MM.1S (cell line): ENCODE measurements around the gene SNX1.

Experiments
- EZH2phosphoT487 ChIP-seq: fragments of 300-600 bp; sonication (generic); IDR thresholded peaks from 2 replicates; pipeline ENCODE4 v1.6.1; 2018; ENCODE audit warnings: antibody characterized with exemption, low read length
- TF ChIP-seq, protein P1 (sequence below): fragments of 300-600 bp; sonication (generic); IDR thresholded peaks from 2 replicates; pipeline ENCODE4 v1.5.1; 2016; ENCODE audit warnings: antibody characterized with exemption, low read length, mixed read lengths

GRCh38 chr15:64100958-64101357, 5.2 kb downstream of the SNX1 start:
- TF ChIP-seq, protein P1, sequence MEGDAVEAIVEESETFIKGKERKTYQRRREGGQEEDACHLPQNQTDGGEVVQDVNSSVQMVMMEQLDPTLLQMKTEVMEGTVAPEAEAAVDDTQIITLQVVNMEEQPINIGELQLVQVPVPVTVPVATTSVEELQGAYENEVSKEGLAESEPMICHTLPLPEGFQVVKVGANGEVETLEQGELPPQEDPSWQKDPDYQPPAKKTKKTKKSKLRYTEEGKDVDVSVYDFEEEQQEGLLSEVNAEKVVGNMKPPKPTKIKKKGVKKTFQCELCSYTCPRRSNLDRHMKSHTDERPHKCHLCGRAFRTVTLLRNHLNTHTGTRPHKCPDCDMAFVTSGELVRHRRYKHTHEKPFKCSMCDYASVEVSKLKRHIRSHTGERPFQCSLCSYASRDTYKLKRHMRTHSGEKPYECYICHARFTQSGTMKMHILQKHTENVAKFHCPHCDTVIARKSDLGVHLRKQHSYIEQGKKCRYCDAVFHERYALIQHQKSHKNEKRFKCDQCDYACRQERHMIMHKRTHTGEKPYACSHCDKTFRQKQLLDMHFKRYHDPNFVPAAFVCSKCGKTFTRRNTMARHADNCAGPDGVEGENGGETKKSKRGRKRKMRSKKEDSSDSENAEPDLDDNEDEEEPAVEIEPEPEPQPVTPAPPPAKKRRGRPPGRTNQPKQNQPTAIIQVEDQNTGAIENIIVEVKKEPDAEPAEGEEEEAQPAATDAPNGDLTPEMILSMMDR = no peak
- TF ChIP-seq EZH2phosphoT487 = no peak
